Adipocyte (in vitro differentiated cells): Measurements from ENCODE around the gene SLC44A3.

ENCODE experiments used
- DNase-seq: peaks from one replicate; pipeline ENCODE4 v3.0.0-alpha.2; 2015; ENCODE audit warnings: low read depth
- H3K27me3 ChIP-seq: replicated peaks from 2 replicates; pipeline ENCODE4 v1.7.0; 2013; ENCODE audit warnings: mild to moderate bottlenecking, low read length, moderate library complexity; ENCODE audit not compliant: control insufficient read depth, insufficient read depth
- H3K36me3 ChIP-seq: 2 replicates; pipeline ENCODE4 v1.7.0; 2013; ENCODE audit warnings: low read length, mild to moderate bottlenecking, moderate library complexity; ENCODE audit not compliant: control insufficient read depth, insufficient read depth, severe bottlenecking
- H3K4me1 ChIP-seq: 2 replicates; pipeline ENCODE4 v1.7.0; 2013; ENCODE audit warnings: mild to moderate bottlenecking, low read length, moderate library complexity; ENCODE audit not compliant: control insufficient read depth, insufficient read depth
- H3K4me3 ChIP-seq: 2 replicates; pipeline ENCODE4 v1.7.0; 2013; ENCODE audit warnings: mild to moderate bottlenecking, low read length, moderate library complexity
- H3K9ac ChIP-seq: 2 replicates; pipeline ENCODE4 v1.7.0; 2013; ENCODE audit warnings: mild to moderate bottlenecking, low read length, moderate library complexity
- H3K9me3 ChIP-seq: 2 replicates; pipeline ENCODE4 v1.7.0; 2013; ENCODE audit warnings: mild to moderate bottlenecking, low read length, moderate library complexity; ENCODE audit not compliant: control insufficient read depth

SLC44A3 gene

DNA sequence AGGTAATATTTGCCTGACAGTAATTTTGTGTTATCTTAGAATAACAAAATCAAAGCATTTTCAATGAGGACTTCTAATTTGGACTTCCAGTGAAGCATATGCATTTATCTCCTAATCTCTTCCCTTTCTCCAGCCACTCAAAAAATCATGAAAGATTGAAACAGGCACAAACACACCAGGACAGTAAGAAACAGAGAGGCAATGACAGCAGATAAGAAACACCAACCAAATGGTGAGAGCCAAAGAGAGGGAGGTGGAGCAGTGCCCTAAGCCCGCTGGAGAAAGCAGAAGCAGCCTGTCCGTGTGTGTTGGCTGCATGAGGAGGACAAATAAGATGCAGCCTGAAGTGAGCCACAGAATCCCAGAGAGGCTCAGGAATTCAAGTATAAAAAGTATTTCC lies 39.0 kb downstream of the SLC44A3 start:
- Histone ChIP-seq H3K4me1 (peaks cover 25% of the 10 kb centered on the region), H3K9me3 (no peaks in the 10 kb centered on the region), H3K9ac (no peak overlapping the region), H3K4me3 (no peak overlapping the region), H3K36me3 (no peaks in the 10 kb centered on the region), H3K27me3 (no peaks in the 10 kb centered on the region)
- no peak for DNase-seq

DNA sequence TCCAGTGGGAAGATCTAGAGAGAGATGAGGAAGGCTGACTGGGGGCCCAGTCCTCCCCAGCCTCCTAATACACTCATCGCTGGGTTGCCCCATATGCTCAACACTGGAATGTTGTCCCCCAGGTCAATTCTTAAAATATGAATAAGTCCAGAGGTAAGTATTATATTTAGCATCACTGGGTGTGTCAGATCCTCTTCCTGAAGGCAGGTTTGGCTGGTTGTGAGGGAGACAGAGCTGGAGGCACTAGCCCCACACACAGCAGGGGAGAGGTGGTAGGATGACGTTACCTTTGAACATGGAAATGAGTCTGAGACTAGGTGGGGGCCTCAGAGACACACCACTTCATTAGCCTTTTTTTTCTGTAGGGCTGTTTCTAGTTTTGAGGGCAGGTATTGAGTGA lies 42.6 kb downstream of the SLC44A3 start:
- Histone ChIP-seq H3K27me3 (no peaks in the 10 kb centered on the region), H3K9me3 (no peaks in the 10 kb centered on the region), H3K4me1 (peaks cover 49% of the 10 kb centered on the region), H3K4me3 (peak overlapping the region; percentile 65), H3K9ac (peak overlapping the region; percentile 86), H3K36me3 (no peaks in the 10 kb centered on the region)
- DNase-seq, result no peak

DNA sequence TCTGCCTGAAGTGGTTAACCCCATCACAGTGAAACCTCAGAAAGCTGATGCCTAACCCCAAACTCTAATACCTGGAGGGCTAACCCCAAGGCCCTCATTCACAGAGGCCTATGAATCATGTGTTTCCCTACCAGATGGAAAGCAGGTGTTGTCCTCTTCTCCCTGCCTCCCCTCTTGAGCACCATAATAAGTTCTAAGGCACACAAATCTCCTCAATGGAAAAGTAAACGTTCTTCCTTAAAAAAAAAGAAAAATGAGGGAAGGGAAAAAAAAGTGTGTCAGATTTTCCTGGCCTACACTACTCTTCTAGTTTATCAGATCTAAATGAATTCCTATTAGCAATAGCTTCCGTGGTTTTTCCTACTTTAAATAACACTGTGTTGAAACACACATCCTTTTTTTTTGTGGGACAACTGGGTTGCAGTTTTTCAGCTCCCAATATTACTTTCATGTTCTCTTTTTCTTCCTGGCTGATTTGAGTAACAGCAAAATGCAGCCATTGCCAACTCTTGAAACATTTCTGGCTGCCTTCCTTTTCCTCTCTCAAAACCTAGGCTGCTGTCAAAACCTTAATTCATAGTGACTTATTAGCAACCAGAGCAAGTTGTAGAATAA lies 43.2 kb downstream of the SLC44A3 start:
- Histone ChIP-seq H3K9ac (peak overlapping the region; percentile 86), H3K4me3 (peak overlapping the region; percentile 66), H3K9me3 (no peaks in the 10 kb centered on the region), H3K36me3 (no peaks in the 10 kb centered on the region), H3K4me1 (peaks cover 49% of the 10 kb centered on the region), H3K27me3 (no peaks in the 10 kb centered on the region)
- DNase-seq, result peak; percentile 70

DNA sequence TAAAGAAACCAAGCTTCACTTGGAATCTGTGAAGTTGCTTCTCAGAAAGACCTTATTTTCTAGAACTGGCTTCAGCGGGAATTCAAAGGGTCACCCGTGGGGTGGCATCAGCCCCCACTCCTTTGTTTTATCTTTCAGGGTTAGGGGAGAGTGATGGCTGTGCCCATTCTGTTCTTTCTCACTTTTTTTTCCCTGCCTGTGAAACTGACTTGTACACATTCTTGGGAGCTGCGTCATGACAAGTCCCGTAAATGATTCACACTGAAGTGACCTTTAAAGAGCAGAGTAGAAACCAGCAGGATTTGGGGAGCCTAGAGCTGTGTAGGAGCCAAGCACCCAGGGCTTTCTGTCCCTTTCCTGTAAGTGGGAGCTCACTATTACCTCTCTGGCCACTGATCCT lies 43.8 kb downstream of the SLC44A3 start:
- H3K27me3 ChIP-seq, result no peaks in the 10 kb centered on the region
- H3K9me3 ChIP-seq, result no peaks in the 10 kb centered on the region
- H3K4me3 ChIP-seq, result peak overlapping the region; percentile 66
- DNase-seq, result peak; percentile 91
- H3K36me3 ChIP-seq, result no peaks in the 10 kb centered on the region
- H3K4me1 ChIP-seq, result peaks cover 49% of the 10 kb centered on the region
- peak overlapping the region; percentile 86 for H3K9ac ChIP-seq

DNA sequence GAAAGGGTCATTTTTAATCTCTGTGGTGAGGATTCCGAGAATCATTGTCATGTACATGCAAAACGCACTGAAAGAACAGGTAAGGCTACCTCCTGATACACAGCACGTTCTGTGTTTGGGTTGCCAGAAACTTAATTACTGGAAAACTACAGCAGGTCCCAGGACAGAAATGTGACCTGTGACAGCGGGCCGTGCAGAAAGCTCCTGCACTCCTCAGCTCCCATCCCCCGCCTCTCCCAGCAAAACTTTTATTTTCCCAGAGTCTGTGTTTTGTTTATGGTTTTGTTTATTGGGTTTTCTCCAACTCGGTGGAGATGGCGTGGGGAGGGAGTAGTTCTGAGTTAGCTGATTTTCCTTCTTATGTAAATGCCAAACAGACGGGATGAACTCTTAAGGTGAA lies 44.7 kb downstream of the SLC44A3 start:
- peak overlapping the region; percentile 86 for H3K9ac ChIP-seq
- no peaks in the 10 kb centered on the region for H3K27me3 ChIP-seq
- no peaks in the 10 kb centered on the region for H3K36me3 ChIP-seq
- peaks cover 49% of the 10 kb centered on the region for H3K4me1 ChIP-seq
- DNase-seq, result peak; percentile 34
- H3K9me3 ChIP-seq, result no peaks in the 10 kb centered on the region
- peak overlapping the region; percentile 66 for H3K4me3 ChIP-seq

DNA sequence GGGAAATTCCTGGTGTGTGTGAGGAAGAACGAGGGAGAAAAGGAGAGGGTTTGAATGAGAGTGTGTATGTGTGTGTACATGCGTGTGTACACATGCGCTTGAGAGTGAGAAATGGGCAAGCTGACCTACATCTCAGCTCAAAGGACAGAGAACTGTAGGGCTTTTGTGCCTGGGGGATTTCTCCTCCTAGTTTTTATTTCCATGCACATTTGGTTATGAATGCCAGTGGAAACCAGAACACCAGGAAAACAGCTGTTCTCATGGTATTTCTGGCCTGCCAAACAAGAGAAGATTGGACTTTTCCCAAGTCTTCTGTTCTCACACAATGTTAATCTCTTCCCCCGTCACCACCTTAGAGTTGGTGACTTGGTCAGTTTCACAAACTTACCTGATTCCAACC lies 45.2 kb downstream of the SLC44A3 start:
- H3K36me3 ChIP-seq, result no peaks in the 10 kb centered on the region
- H3K9me3 ChIP-seq, result no peaks in the 10 kb centered on the region
- DNase-seq, result peak; percentile 68
- H3K4me1 ChIP-seq, result peaks cover 46% of the 10 kb centered on the region
- H3K27me3 ChIP-seq, result no peaks in the 10 kb centered on the region
- H3K4me3 ChIP-seq, result peak overlapping the region; percentile 66
- peak overlapping the region; percentile 86 for H3K9ac ChIP-seq

DNA sequence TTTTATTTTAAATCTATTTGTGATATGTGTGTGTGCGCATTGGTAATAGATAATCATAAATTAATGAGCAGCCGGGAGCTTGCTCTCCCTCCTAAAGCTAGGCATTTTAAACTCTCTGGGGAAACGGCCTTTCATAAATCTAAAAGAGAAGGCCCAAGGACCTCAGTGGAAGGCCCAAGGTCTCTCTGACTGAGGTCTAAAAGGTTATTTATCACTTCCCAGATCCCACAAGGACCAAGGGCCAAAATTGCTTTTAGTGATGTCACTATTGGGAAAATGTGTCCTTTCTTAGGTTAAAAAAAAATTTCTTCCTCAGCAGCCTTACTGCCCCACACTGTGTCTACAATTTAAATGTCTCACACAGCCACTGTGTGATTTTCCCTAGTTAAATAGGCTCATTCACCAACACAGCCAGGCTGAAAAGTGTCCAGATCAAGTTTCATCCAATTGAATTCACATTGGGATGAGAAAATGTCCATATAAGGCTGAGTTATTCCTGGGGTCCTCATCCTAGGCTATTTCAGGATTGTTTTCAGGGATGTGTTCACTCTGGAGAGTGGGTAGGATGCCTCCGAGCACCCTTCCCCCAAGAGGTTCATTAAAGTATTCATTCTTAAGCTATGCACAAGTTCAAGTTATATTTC lies 46.1 kb downstream of the SLC44A3 start:
- H3K4me1 ChIP-seq, result peaks cover 43% of the 10 kb centered on the region
- peak overlapping the region; percentile 13 for H3K9ac ChIP-seq
- DNase-seq, result peak; percentile 56
- no peaks in the 10 kb centered on the region for H3K36me3 ChIP-seq
- no peak overlapping the region for H3K4me3 ChIP-seq
- no peaks in the 10 kb centered on the region for H3K27me3 ChIP-seq
- H3K9me3 ChIP-seq, result no peaks in the 10 kb centered on the region

DNA sequence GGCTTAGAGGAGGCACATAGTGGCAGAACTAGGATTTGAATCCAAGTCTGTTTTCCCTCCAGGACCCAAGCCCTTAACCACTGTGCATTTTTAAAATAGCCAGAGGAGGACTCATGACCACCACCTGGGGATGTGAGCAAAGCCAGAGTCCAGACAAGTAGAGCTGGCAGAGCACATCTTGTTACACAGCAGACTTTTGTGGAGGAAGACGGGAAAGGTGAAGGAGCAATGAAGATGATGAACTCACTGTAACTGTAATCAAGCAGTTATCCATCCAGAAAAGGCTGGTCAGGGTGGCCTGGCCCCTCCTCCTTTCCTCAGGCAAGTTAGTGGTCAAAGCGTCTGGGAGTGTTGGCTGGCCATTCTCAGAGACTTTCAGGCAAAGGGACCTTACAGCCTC lies 50.9 kb downstream of the SLC44A3 start:
- Histone ChIP-seq H3K9ac (no peak overlapping the region), H3K4me1 (peaks cover 9% of the 10 kb centered on the region), H3K27me3 (no peaks in the 10 kb centered on the region), H3K9me3 (no peaks in the 10 kb centered on the region), H3K4me3 (no peak overlapping the region), H3K36me3 (no peaks in the 10 kb centered on the region)
- no peak for DNase-seq

DNA sequence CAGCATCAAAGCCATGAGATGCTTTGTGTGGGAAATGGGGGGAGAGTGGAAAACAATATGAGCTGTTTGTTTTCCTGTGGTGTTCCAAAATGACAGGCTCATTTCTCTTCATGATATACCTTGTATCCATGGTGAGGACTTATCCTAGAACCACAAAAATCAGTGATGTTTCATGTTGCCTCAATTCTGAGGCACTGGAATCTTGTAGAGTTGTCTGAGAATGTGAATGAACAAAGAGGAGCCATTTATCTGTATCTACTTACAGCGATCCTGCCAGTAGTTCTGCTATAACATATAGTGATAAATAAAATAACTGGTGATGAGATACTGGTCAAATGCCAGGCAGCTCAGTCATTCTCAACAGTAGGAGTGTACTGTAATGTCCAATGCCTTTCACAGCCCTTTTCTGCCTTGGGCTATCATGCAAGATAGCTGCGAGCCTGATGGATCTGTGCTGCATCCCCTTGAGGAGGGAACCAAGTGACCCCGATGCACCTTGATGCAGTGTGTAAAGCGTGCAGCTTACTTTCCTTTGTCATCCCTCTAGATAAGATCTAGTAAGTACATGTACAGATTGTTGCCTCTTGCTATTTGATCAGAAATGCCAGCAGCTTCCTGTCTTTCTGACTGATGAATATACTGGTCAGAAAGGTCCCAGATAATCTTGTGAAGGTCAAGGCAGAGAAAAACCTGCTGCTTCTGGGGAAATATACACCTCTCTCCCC lies 52.8 kb downstream of the SLC44A3 start:
- no peaks in the 10 kb centered on the region for H3K27me3 ChIP-seq
- no peak for DNase-seq
- H3K9me3 ChIP-seq, result no peaks in the 10 kb centered on the region
- no peak overlapping the region for H3K4me3 ChIP-seq
- H3K36me3 ChIP-seq, result no peaks in the 10 kb centered on the region
- H3K4me1 ChIP-seq, result no peaks in the 10 kb centered on the region
- H3K9ac ChIP-seq, result no peak overlapping the region

DNA sequence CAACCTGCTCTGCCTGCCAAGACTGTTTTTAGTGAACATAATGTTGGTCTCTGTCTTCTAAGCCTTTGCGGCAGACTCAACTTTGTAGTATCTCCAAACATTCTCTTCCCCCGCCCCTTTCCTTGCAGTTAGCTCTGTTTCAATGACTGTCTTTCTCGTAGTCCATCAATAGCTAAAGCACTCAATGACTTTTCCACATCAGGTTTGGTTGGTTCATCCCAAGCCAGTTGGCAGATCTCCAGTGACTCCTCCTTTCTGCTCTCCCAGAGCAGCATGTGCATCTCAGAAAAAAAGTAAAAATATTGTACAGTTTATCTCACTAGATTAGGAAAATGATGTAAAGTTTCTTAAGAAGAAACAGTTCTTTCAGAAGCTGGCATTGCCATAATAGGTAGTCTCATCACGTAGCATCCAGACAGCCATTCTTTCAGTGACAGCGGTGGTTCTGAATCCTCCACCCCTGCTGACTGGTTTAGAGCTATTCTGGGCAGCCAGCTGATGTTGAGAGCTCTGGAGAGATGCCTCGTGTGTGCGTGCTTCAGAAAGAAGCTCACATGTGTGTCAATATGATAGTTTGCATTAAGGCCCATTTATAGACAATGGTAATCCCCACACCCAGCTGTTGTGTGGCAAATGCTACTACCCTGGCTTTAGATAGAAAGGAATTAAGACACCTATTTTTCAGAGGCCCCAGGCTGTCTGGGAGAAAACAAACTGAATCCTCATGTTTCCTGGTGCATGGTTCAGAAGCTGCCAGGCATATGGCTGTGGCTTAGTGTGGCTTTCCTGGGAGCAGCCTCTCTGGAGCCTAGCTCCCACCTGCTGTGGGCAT lies 53.6 kb downstream of the SLC44A3 start:
- H3K27me3 ChIP-seq, result no peaks in the 10 kb centered on the region
- H3K9ac ChIP-seq, result no peak overlapping the region
- H3K4me3 ChIP-seq, result no peak overlapping the region
- H3K36me3 ChIP-seq, result no peaks in the 10 kb centered on the region
- no peaks in the 10 kb centered on the region for H3K9me3 ChIP-seq
- peak; percentile 42 for DNase-seq
- no peaks in the 10 kb centered on the region for H3K4me1 ChIP-seq

DNA sequence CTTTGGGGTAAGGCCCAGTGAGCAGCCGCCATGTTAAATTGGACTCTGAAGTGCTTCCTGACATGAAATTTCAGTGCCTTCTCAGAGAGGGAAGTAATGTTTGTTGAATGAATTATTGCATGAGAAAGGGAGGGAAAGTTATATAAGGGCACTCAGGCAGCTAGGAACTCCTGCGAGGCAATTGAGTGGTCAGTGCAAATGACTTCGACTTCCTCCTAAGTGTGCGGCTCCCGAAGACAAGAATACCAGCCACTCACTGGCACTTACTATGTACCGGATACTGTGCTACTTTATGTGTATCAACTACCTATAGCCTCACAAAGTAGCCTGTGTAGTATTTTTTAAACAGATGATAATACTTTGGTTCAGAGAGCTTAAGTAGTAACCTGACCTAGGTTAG lies 54.3 kb downstream of the SLC44A3 start:
- no peaks in the 10 kb centered on the region for H3K4me1 ChIP-seq
- no peak overlapping the region for H3K4me3 ChIP-seq

More for the DNA sequence above, 54.3 kb downstream of the SLC44A3 start:
- no peaks in the 10 kb centered on the region for H3K27me3 ChIP-seq
- no peak overlapping the region for H3K9ac ChIP-seq
- DNase-seq, result no peak
- H3K9me3 ChIP-seq, result no peaks in the 10 kb centered on the region
- no peaks in the 10 kb centered on the region for H3K36me3 ChIP-seq
